Measurements from ENCODE around the gene FAIM.

FAIM gene

GRCh38 chr3:138681463-138682220 is 73.1 kb downstream of the FAIM start:
- no peak for DNase-seq

GRCh38 chr3:138682648-138683047 is 74.1 kb downstream of the FAIM start:
- DNase-seq, result no peak
